ENCODE data around the gene KCNN1. TPM values are rescaled to one million over a fixed set of nuclear protein-coding genes. Genes with fewer than 3 reads are reported as not detected.

The KCNN1 gene
- total and polyA plus RNA-seq, 9 of the 15 experiments (the other 6 are each of a cell fraction or from before 2014, with no cell fraction given): 0.01 to 6.2 (median 0.72) TPM

DNA sequence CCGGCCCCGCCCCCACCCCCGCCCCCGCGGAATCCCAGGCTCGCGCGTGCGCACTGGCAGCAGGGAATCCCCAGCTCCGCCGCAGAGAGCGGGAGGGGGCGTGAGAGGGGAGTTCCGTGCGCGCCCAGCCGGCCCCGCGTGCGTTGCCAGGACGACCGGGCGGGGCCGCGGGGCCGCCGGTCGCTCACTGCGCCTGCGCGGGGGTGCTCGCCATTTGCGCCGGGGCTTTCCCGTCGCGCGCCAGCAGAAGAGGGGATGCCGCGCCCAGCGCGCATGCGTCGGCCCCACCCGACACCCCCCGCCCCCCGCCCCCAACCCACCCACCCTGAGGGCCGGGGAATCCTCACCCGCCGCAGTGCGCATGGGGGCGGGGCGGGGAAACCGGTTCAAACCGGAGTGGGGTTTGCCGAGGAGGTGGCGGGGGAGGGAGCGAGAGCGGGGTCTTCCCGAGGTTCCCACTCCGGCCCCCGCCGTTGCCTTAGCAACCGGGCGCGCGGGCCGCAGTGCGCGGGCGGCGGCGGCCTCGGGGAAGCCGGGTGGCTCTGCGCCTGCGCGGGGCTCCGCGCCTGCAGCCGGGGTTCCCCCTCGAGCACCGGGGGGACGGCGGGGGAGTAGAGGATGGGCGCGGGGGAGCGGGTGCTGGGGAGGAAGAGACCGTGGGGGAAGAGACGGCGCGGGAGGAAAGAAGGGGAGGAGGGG, 18.9 kb upstream of the KCNN1 start (continued):
- peak; percentile 56 for TF ChIP-seq CREM (IDR thresholded peaks at IDR 0.05; ENCODE audit: low read depth)
- peak; percentile 91 for TF ChIP-seq EGR1 (conservative IDR thresholded peaks at IDR 0.05)
- peak; percentile 83 for TF ChIP-seq RFX1 (IDR thresholded peaks at IDR 0.05)
- no peak for TF ChIP-seq ZFP1 (CRISPR knock-in tag; IDR thresholded peaks at IDR 0.05)
- TF ChIP-seq YBX1 (IDR thresholded peaks at IDR 0.05): no peak
- peak; percentile 24; the same call in 1 of the 2 replicates for TF ChIP-seq BHLHE40 (IDR thresholded peaks at IDR 0.05; ENCODE audit: low read length)
- no peak for TF ChIP-seq MCM7 (IDR thresholded peaks at IDR 0.05)
- peak; percentile 55 for TF ChIP-seq HNRNPLL (IDR thresholded peaks at IDR 0.05; ENCODE audit: low read depth, low read length, poor library complexity, severe bottlenecking)
- TF ChIP-seq, protein P1, sequence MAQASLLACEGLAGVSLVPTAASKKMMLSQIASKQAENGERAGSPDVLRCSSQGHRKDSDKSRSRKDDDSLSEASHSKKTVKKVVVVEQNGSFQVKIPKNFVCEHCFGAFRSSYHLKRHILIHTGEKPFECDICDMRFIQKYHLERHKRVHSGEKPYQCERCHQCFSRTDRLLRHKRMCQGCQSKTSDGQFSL (CRISPR knock-in tag; IDR thresholded peaks at IDR 0.05): peak; percentile 84; the same call in 1 of the 2 replicates
- TF ChIP-seq, protein P1 (tag; IDR thresholded peaks at IDR 0.05): peak in 1 of 2 experiments; percentile 95; a peak in 2 of 4 replicates
- TF ChIP-seq, protein P2, sequence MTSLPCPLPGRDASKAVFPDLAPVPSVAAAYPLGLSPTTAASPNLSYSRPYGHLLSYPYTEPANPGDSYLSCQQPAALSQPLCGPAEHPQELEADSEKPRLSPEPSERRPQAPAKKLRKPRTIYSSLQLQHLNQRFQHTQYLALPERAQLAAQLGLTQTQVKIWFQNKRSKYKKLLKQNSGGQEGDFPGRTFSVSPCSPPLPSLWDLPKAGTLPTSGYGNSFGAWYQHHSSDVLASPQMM (CRISPR knock-in tag; IDR thresholded peaks at IDR 0.05): no peak
- TF ChIP-seq FOXJ2 (tag; IDR thresholded peaks at IDR 0.05): peak; percentile 66; the same call in 1 of the 2 replicates
- TF ChIP-seq RBM25 (IDR thresholded peaks at IDR 0.05; ENCODE audit: low read depth, low read length, severe bottlenecking): no peak
- TF ChIP-seq, protein P3, sequence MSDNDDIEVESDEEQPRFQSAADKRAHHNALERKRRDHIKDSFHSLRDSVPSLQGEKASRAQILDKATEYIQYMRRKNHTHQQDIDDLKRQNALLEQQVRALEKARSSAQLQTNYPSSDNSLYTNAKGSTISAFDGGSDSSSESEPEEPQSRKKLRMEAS (CRISPR knock-in tag; IDR thresholded peaks at IDR 0.05): peak; percentile 65
- no peak for TF ChIP-seq FOXJ3 (CRISPR knock-in tag; IDR thresholded peaks at IDR 0.05)
- no peak for TF ChIP-seq SIRT6 (IDR thresholded peaks at IDR 0.05; ENCODE audit: low read depth, low read length)
- no peak for TF ChIP-seq ZNF121 (CRISPR knock-in tag; conservative IDR thresholded peaks at IDR 0.05)
- TF ChIP-seq ZNF830 (CRISPR knock-in tag; IDR thresholded peaks at IDR 0.05): no peak
- TF ChIP-seq RBM34 (IDR thresholded peaks at IDR 0.05; ENCODE audit: borderline replicate concordance, insufficient read depth, low read length): no peak
- TF ChIP-seq YY1 (IDR thresholded peaks at IDR 0.05; ENCODE audit: borderline replicate concordance in 1 of 3, control insufficient read depth in 1 of 3, extremely low read depth in 1 of 3, insufficient read depth in 3 of 3, insufficient read length in 1 of 3, insufficient replicate concordance in 2 of 3, low read depth in 1 of 3, low read length in 2 of 3): peak in 2 of 3 experiments; percentile 40 to 62
- TF ChIP-seq ZNF717 (CRISPR knock-in tag; IDR thresholded peaks at IDR 0.05): no peak
- TF ChIP-seq TEAD1 (CRISPR knock-in tag; IDR thresholded peaks at IDR 0.05): 0 out of 4 replicates have a peak, but pooled peaks of 1 of the 2 experiments have one; percentile 29
- TF ChIP-seq, protein P4, sequence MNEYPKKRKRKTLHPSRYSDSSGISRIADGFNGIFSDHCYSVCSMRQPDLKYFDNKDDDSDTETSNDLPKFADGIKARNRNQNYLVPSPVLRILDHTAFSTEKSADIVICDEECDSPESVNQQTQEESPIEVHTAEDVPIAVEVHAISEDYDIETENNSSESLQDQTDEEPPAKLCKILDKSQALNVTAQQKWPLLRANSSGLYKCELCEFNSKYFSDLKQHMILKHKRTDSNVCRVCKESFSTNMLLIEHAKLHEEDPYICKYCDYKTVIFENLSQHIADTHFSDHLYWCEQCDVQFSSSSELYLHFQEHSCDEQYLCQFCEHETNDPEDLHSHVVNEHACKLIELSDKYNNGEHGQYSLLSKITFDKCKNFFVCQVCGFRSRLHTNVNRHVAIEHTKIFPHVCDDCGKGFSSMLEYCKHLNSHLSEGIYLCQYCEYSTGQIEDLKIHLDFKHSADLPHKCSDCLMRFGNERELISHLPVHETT (CRISPR knock-in tag; conservative IDR thresholded peaks at IDR 0.05 in 1 of 2, IDR thresholded peaks at IDR 0.05 in 1 of 2): peak in 1 of 2 experiments; percentile 70; a peak in 2 of 4 replicates
- no peak for TF ChIP-seq ZFX (CRISPR knock-in tag; IDR thresholded peaks at IDR 0.05)

Data from K562 (cell line).